ENCODE results near the gene IPP. TPM values are rescaled to one million over a fixed set of nuclear protein-coding genes. Genes with fewer than 3 reads are reported as not detected.

Gene IPP
- total RNA-seq, 2 donors from 2014 or later, result 7.5 to 7.9 TPM

GRCh38 chr1:45792744-45793143, 42.3 kb upstream of the IPP start:
- Histone ChIP-seq H3K27me3 (no peaks in the 10 kb centered on the region), H3K36me3 (replicated peaks in 1 of 2; ENCODE audit: insufficient read depth in 1 of 2, low read depth in 2 of 2) (no peaks in the 10 kb centered on the region), H3K9me3 (no peaks in the 10 kb centered on the region), H3K4me1 (no peaks in the 10 kb centered on the region), H3K4me3 (no peak overlapping the region), H3K27ac (no peak overlapping the region)
- intact Hi-C loops (cut with DNase I), result no loop called here
- WGBS, 2 donors, result 80 to 84% methylated on average over 4 of the region's 4 CpGs
- DNase-seq (no peak), ATAC-seq (no peak)
- TF ChIP-seq POLR2A (IDR thresholded peaks at IDR 0.05) (no peak), CTCF (IDR thresholded peaks at IDR 0.05) (no peak)

GRCh38 chr1:45789601-45790000, 39.1 kb upstream of the IPP start:
- WGBS, 2 donors, result 60 to 70% methylated on average over 2 of the region's 2 CpGs
- TF ChIP-seq POLR2A (IDR thresholded peaks at IDR 0.05) (no peak), CTCF (IDR thresholded peaks at IDR 0.05) (no peak)
- ATAC-seq (no peak), DNase-seq (no peak)
- Histone ChIP-seq H3K36me3 (replicated peaks in 1 of 2; ENCODE audit: insufficient read depth in 1 of 2, low read depth in 2 of 2) (no peaks in the 10 kb centered on the region), H3K27ac (no peak overlapping the region), H3K27me3 (no peaks in the 10 kb centered on the region), H3K4me1 (no peaks in the 10 kb centered on the region), H3K4me3 (no peak overlapping the region), H3K9me3 (no peaks in the 10 kb centered on the region)
- intact Hi-C loops (cut with DNase I), result no loop called here

- WGBS, 2 donors, result 58 to 65% methylated on average over 4 of the region's 4 CpGs
- Histone ChIP-seq H3K4me3 (no peak overlapping the region), H3K27ac (no peak overlapping the region), H3K9me3 (no peaks in the 10 kb centered on the region), H3K27me3 (no peaks in the 10 kb centered on the region), H3K4me1 (no peaks in the 10 kb centered on the region), H3K36me3 (replicated peaks in 1 of 2; ENCODE audit: insufficient read depth in 1 of 2, low read depth in 2 of 2) (no peaks in the 10 kb centered on the region)
- ATAC-seq, result no peak
- intact Hi-C loops (cut with DNase I), result no loop called here
- TF ChIP-seq CTCF (IDR thresholded peaks at IDR 0.05) (no peak), POLR2A (IDR thresholded peaks at IDR 0.05) (no peak)
- DNase-seq, result peak in 1 of 4 donors; percentile 40
These were observed 37.5 kb upstream of the IPP start for GRCh38 chr1:45787905-45788304.

- intact Hi-C loops (cut with DNase I), result no loop called here
- no peaks in the 10 kb centered on the region for H3K4me1 ChIP-seq
- DNase-seq, result no peak
- H3K36me3 ChIP-seq (replicated peaks in 1 of 2; ENCODE audit: insufficient read depth in 1 of 2, low read depth in 2 of 2), result no peaks in the 10 kb centered on the region
- ATAC-seq, result no peak
- TF ChIP-seq CTCF (IDR thresholded peaks at IDR 0.05) (no peak), POLR2A (IDR thresholded peaks at IDR 0.05) (no peak)
- no peak overlapping the region for H3K27ac ChIP-seq
- no peaks in the 10 kb centered on the region for H3K9me3 ChIP-seq
- H3K27me3 ChIP-seq, result no peaks in the 10 kb centered on the region
- no peak overlapping the region for H3K4me3 ChIP-seq
- WGBS, 2 donors, result 55 to 67% methylated on average over 4 of the region's 4 CpGs
These were observed 35.1 kb upstream of the IPP start for GRCh38 chr1:45785583-45785982.

GRCh38 chr1:45775794-45776193, 25.3 kb upstream of the IPP start:
- H3K4me3 ChIP-seq, result no peak overlapping the region
- H3K4me1 ChIP-seq, result no peaks in the 10 kb centered on the region
- no peaks in the 10 kb centered on the region for H3K27me3 ChIP-seq
- H3K9me3 ChIP-seq, result no peaks in the 10 kb centered on the region
- WGBS, 2 donors, result 79 to 82% methylated on average over 3 of the region's 3 CpGs
- no peak overlapping the region for H3K27ac ChIP-seq
- ATAC-seq (no peak), DNase-seq (no peak)
- intact Hi-C loops (cut with DNase I), result no loop called here
- H3K36me3 ChIP-seq (replicated peaks in 1 of 2; ENCODE audit: insufficient read depth in 1 of 2, low read depth in 2 of 2), result no peaks in the 10 kb centered on the region
- TF ChIP-seq POLR2A (IDR thresholded peaks at IDR 0.05), result no peak
